Lower leg skin (tissue), 3 donors: ENCODE results near the gene VAV3.

ENCODE experiments used
- POLR2A ChIP-seq, 2 donors: fragments of 450-650 bp; IDR thresholded peaks; one replicate each; pipeline ENCODE4 v1.6.1; 2016 to 2017; ENCODE audit warnings: antibody characterized with exemption in 2 of 2, mild to moderate bottlenecking in 1 of 2, moderate library complexity in 1 of 2
- TF ChIP-seq, protein P1 (sequence below), 3 donors: fragments of 450-650 bp; IDR thresholded peaks; one replicate each; pipeline ENCODE4 v1.5.1; 2016; ENCODE audit warnings: antibody characterized with exemption in 3 of 3, mild to moderate bottlenecking in 3 of 3, moderate library complexity in 2 of 3

DNA sequence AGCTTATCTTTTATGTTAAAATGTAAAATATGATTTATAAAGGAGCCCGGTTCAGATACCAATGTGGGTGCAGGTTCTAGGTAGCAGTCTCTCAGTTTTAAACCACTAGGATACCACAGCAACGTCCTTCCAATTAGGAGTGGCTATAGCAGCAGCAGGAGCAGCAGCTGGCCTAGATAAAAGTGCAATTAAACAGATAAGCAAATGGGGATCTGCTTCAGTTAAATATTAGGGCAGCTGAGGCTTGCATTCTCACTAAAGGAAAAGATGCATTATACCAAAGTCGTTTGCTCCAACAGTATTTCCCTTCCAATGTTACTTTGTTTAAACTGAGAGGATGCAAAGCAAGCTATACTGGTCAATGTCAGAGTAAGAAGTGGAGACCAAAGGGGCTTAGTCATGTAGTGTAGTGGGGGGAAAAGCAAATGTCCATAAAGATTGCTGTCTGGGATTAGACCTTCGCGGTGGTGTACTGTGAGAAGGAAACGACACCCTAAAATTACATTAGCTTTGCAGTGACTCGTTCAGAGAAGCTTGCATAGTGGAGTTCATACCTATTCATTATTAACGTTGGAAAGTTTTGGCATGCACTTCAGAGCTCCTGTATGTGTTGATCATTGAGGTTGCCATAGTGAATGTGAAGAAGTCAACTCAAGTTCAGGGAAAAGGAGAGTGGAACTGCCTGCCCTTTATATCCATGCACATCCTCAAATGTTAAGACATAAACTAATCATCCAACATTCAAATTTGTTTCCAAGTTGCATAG is 272.2 kb downstream of the VAV3 start:
- TF ChIP-seq POLR2A (IDR thresholded peaks at IDR 0.05): no peak
- TF ChIP-seq, protein P1, sequence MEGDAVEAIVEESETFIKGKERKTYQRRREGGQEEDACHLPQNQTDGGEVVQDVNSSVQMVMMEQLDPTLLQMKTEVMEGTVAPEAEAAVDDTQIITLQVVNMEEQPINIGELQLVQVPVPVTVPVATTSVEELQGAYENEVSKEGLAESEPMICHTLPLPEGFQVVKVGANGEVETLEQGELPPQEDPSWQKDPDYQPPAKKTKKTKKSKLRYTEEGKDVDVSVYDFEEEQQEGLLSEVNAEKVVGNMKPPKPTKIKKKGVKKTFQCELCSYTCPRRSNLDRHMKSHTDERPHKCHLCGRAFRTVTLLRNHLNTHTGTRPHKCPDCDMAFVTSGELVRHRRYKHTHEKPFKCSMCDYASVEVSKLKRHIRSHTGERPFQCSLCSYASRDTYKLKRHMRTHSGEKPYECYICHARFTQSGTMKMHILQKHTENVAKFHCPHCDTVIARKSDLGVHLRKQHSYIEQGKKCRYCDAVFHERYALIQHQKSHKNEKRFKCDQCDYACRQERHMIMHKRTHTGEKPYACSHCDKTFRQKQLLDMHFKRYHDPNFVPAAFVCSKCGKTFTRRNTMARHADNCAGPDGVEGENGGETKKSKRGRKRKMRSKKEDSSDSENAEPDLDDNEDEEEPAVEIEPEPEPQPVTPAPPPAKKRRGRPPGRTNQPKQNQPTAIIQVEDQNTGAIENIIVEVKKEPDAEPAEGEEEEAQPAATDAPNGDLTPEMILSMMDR (IDR thresholded peaks at IDR 0.05): no peak
